Measurements from ENCODE around the gene TNMD.

Gene TNMD

GRCh38 chrX:100635989-100636320, 51.2 kb downstream of the TNMD start:
- H3K36me3 ChIP-seq: no peaks in the 10 kb centered on the region
- no peaks in the 10 kb centered on the region for H3K4me1 ChIP-seq (ENCODE audit: control insufficient read depth in 1 of 2, insufficient read depth in 1 of 2, low read depth in 1 of 2, low read length in 1 of 2)
- H3K27me3 ChIP-seq: peaks cover 72% of the 10 kb centered on the region
- H3K27ac ChIP-seq: no peak overlapping the region
- TF ChIP-seq CTCF (IDR thresholded peaks at IDR 0.05): no peak
- no peaks in the 10 kb centered on the region for H3K9me3 ChIP-seq
- H3K4me3 ChIP-seq (ENCODE audit: low read depth in 1 of 2, low read length in 1 of 2): no peak overlapping the region

GRCh38 chrX:100636321-100636991, 51.7 kb downstream of the TNMD start, which contains the start of gene TSPAN6:
TSPAN6 (minus strand) TSS chrX:100636806; CDS start chrX:100636694, 112 bp downstream.
- Histone ChIP-seq H3K36me3 (no peaks in the 10 kb centered on the region), H3K27ac (no peak within 1 kb of the TSS), H3K4me3 (ENCODE audit: low read depth in 1 of 2, low read length in 1 of 2) (no peak within 1 kb of the TSS), H3K4me1 (ENCODE audit: control insufficient read depth in 1 of 2, insufficient read depth in 1 of 2, low read depth in 1 of 2, low read length in 1 of 2) (no peaks in the 10 kb centered on the region), H3K9me3 (no peaks in the 10 kb centered on the region), H3K27me3 (peaks cover 70% of the 10 kb centered on the region)
- no peak for TF ChIP-seq CTCF (IDR thresholded peaks at IDR 0.05)

- Histone ChIP-seq H3K4me3 (ENCODE audit: low read depth in 1 of 2, low read length in 1 of 2) (no peak overlapping the region), H3K27me3 (peaks cover 27% of the 10 kb centered on the region), H3K4me1 (ENCODE audit: control insufficient read depth in 1 of 2, insufficient read depth in 1 of 2, low read depth in 1 of 2, low read length in 1 of 2) (no peaks in the 10 kb centered on the region), H3K36me3 (no peaks in the 10 kb centered on the region), H3K27ac (no peak overlapping the region), H3K9me3 (no peaks in the 10 kb centered on the region)
- TF ChIP-seq CTCF (IDR thresholded peaks at IDR 0.05): no peak
Measured at GRCh38 chrX:100642290-100642689, 57.6 kb downstream of the TNMD start.

GRCh38 chrX:100643212-100643611, 58.5 kb downstream of the TNMD start:
- no peaks in the 10 kb centered on the region for H3K4me1 ChIP-seq (ENCODE audit: control insufficient read depth in 1 of 2, insufficient read depth in 1 of 2, low read depth in 1 of 2, low read length in 1 of 2)
- peaks cover 18% of the 10 kb centered on the region for H3K27me3 ChIP-seq
- H3K4me3 ChIP-seq (ENCODE audit: low read depth in 1 of 2, low read length in 1 of 2): no peak overlapping the region
- H3K27ac ChIP-seq: no peak overlapping the region
- H3K36me3 ChIP-seq: no peaks in the 10 kb centered on the region
- H3K9me3 ChIP-seq: no peaks in the 10 kb centered on the region
- TF ChIP-seq CTCF (IDR thresholded peaks at IDR 0.05): no peak

- Histone ChIP-seq H3K27ac (no peak within 1 kb of the TSS), H3K4me3 (ENCODE audit: low read depth in 1 of 2, low read length in 1 of 2) (no peak within 1 kb of the TSS), H3K9me3 (no peaks in the 10 kb centered on the region)
Measured at GRCh38 chrX:100643956-100644860, 59.5 kb downstream of the TNMD start, which contains the start of gene SRPX2. SRPX2 (plus strand) TSS chrX:100644199; CDS start chrX:100646323, 2,124 bp downstream.

More at GRCh38 chrX:100643956-100644860, 59.5 kb downstream of the TNMD start, which contains the start of gene SRPX2:
- no peaks in the 10 kb centered on the region for H3K36me3 ChIP-seq
- TF ChIP-seq CTCF (IDR thresholded peaks at IDR 0.05): no peak
- H3K27me3 ChIP-seq: peaks cover 8% of the 10 kb centered on the region
- H3K4me1 ChIP-seq (ENCODE audit: control insufficient read depth in 1 of 2, insufficient read depth in 1 of 2, low read depth in 1 of 2, low read length in 1 of 2): no peaks in the 10 kb centered on the region

Data from neutrophil (primary cell).